Mesenchymal stem cell (in vitro differentiated cells and primary cell): ENCODE data around the gene PSME4.
"Not testable (repeated sequence)": the region's sequence is repeated elsewhere in the genome, so short reads cannot be mapped to it uniquely, and the experiment has no call there.

Experiments
- DNase-seq: peaks from one replicate; pipeline ENCODE4 v3.0.0-alpha.2; 2013
- H2AFZ ChIP-seq: one replicate; pipeline ENCODE4 v1.6.1; 2013; ENCODE audit warnings: low read depth, mild to moderate bottlenecking, control low read depth, inconsistent platforms, low read length, moderate library complexity
- H2AK5ac ChIP-seq: 2 replicates; pipeline ENCODE4 v1.6.1; 2013; ENCODE audit warnings: low read length, moderate library complexity, mild to moderate bottlenecking, inconsistent platforms; ENCODE audit not compliant: severe bottlenecking
- H2BK120ac ChIP-seq: one replicate; pipeline ENCODE4 v1.6.1; 2013; ENCODE audit warnings: low read depth, mild to moderate bottlenecking, inconsistent platforms, low read length, moderate library complexity
- H2BK12ac ChIP-seq, 2 experiments: one replicate each; pipeline ENCODE4 v1.6.1; 2013; ENCODE audit warnings: inconsistent platforms in 2 of 2, low read length in 2 of 2, mild to moderate bottlenecking in 2 of 2, moderate library complexity in 2 of 2, control low read depth in 1 of 2
- H2BK15ac ChIP-seq: one replicate; pipeline ENCODE4 v1.6.1; 2013; ENCODE audit warnings: mild to moderate bottlenecking, low read depth, inconsistent platforms; ENCODE audit not compliant: poor library complexity, severe bottlenecking
- H2BK5ac ChIP-seq: 2 replicates; pipeline ENCODE4 v1.6.1; 2013; ENCODE audit warnings: low read depth, mild to moderate bottlenecking, low read length, control low read depth, inconsistent platforms; ENCODE audit not compliant: poor library complexity, severe bottlenecking
- H3K14ac ChIP-seq, 2 experiments: one replicate each; pipeline ENCODE4 v1.6.1; 2013; ENCODE audit warnings: inconsistent platforms in 2 of 2, low read length in 2 of 2, control low read depth in 1 of 2, mild to moderate bottlenecking in 1 of 2, moderate library complexity in 1 of 2
- H3K18ac ChIP-seq, 2 experiments: one replicate each; pipeline ENCODE4 v1.6.1; 2013; ENCODE audit warnings: inconsistent platforms in 2 of 2, low read length in 2 of 2, control low read depth in 1 of 2, low read depth in 1 of 2, mild to moderate bottlenecking in 1 of 2
- H3K23ac ChIP-seq, 2 experiments: one replicate each; pipeline ENCODE4 v1.6.1; 2013; ENCODE audit warnings: inconsistent platforms in 2 of 2, low read length in 2 of 2, mild to moderate bottlenecking in 2 of 2, moderate library complexity in 2 of 2, control low read depth in 1 of 2
- H3K27ac ChIP-seq: 2 replicates; pipeline ENCODE4 v1.5.1; 2013; ENCODE audit warnings: mild to moderate bottlenecking, moderate library complexity, low read length, control low read depth, inconsistent platforms; ENCODE audit not compliant: poor library complexity, severe bottlenecking
- H3K27me3 ChIP-seq, 2 experiments: 2 replicates each; pipeline versions ENCODE4 v1.6.1 to v1.7.0; 2013; ENCODE audit warnings: low read length in 2 of 2, mild to moderate bottlenecking in 2 of 2, moderate library complexity in 2 of 2, control low read depth in 1 of 2, inconsistent platforms in 1 of 2; ENCODE audit not compliant: control insufficient read depth in 1 of 2, insufficient read depth in 1 of 2
- H3K36me3 ChIP-seq, 2 experiments: 2 replicates each; pipeline versions ENCODE4 v1.6.1 to v1.7.0; 2013; ENCODE audit warnings: low read length in 2 of 2, control low read depth in 1 of 2, inconsistent platforms in 1 of 2, low read depth in 1 of 2, mild to moderate bottlenecking in 1 of 2; ENCODE audit not compliant: insufficient read depth in 2 of 2, control insufficient read depth in 1 of 2
- H3K4ac ChIP-seq, 2 experiments: one replicate each; pipeline ENCODE4 v1.6.1; 2013; ENCODE audit warnings: inconsistent platforms in 2 of 2, low read length in 2 of 2, mild to moderate bottlenecking in 2 of 2, moderate library complexity in 2 of 2, control low read depth in 1 of 2, low read depth in 1 of 2
- H3K4me1 ChIP-seq: 2 replicates; pipeline ENCODE4 v1.6.1; 2013; ENCODE audit warnings: low read depth, low read length, control low read depth; ENCODE audit not compliant: control insufficient read depth, insufficient read depth
- H3K4me2 ChIP-seq: 2 replicates; pipeline ENCODE4 v1.6.1; 2013; ENCODE audit warnings: low read length, mild to moderate bottlenecking, inconsistent platforms; ENCODE audit not compliant: poor library complexity, severe bottlenecking
- H3K4me3 ChIP-seq, 2 experiments: 2 replicates each; pipeline versions ENCODE4 v1.5.1 to v1.7.0; 2013; ENCODE audit warnings: low read length in 2 of 2, mild to moderate bottlenecking in 2 of 2, control low read depth in 1 of 2, low read depth in 1 of 2; ENCODE audit not compliant: insufficient read depth in 1 of 2
- H3K79me1 ChIP-seq: replicated peaks from 2 replicates; pipeline ENCODE4 v1.6.1; 2013; ENCODE audit warnings: mild to moderate bottlenecking, control low read depth, low read length, inconsistent platforms; ENCODE audit not compliant: poor library complexity, severe bottlenecking
- H3K9ac ChIP-seq: 2 replicates; pipeline ENCODE4 v1.7.0; 2013; ENCODE audit warnings: mild to moderate bottlenecking, low read length, moderate library complexity
- H3K9me3 ChIP-seq: 2 replicates; pipeline ENCODE4 v1.7.0; 2013; ENCODE audit warnings: mild to moderate bottlenecking, low read length; ENCODE audit not compliant: control insufficient read depth
- H4K8ac ChIP-seq: one replicate; pipeline ENCODE4 v1.6.1; 2013; ENCODE audit warnings: inconsistent platforms, mild to moderate bottlenecking, low read length, moderate library complexity
- H4K91ac ChIP-seq: one replicate; pipeline ENCODE4 v1.6.1; 2013; ENCODE audit warnings: mild to moderate bottlenecking, low read length, inconsistent platforms
- WGBS: methylation state at CpG from one replicate; pipeline ENCODE4 v1.1.7; 2013; ENCODE audit warnings: mixed read lengths; 5-methylcytosine and 5-hydroxymethylcytosine counted together

Gene PSME4

DNA sequence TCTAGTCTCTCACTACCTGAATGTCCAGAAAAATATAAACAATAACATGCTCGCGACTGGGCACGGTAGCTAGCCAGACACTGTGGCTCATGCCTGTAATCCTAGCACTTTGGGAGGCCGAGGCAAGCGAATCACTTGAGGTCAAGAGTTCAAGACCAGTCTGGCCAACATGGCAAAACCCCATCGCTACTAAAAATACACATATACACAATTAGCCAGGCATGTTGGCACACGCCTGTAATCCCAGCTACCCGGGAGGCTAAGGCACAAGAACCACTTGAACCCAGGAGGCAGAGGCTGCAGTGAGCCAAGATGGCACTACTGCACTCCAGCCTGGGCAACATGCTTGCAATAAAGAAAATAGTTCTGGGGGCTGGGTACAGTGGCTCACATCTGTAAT is 44.5 kb downstream of the PSME4 start:
- peaks cover 26 to 84% of the 10 kb centered on the region in 2 experiments for H3K36me3 ChIP-seq
- H2AFZ ChIP-seq, H2BK15ac ChIP-seq, H2BK120ac ChIP-seq, H3K4ac ChIP-seq, H3K23ac ChIP-seq, H2BK5ac ChIP-seq, H2BK12ac ChIP-seq, H3K27ac ChIP-seq, H4K8ac ChIP-seq, H3K27me3 ChIP-seq, H2AK5ac ChIP-seq, DNase-seq, H3K18ac ChIP-seq, H3K9ac ChIP-seq, H3K79me1 ChIP-seq, H3K9me3 ChIP-seq, H4K91ac ChIP-seq, H3K4me3 ChIP-seq, H3K4me2 ChIP-seq, H3K4me1 ChIP-seq, H3K14ac ChIP-seq: not testable (repeated sequence)
- 95% methylated on average over 8 of the region's 8 CpGs for WGBS

DNA sequence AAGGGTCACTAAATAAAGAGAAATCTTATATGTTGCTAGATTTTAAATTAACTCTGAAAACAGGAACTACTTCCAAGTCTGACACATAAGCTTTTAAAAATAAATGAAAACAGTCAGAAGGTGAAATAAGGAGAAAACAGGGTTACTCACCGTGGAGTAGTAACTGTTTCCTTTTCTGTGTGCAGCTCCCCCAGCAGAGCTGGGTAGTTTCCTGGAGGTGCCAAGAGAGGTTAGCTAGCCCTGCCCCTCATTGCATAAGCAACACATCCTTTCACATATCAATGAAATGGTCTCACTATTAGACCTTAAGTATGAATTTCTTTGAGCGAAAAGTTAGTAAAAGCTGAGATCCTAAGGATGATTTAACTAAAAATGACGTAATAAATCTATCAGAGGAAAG is 57.1 kb downstream of the PSME4 start:
- no peak overlapping the region for H2BK12ac ChIP-seq
- H2BK15ac ChIP-seq: no peak overlapping the region
- peaks cover 3% of the 10 kb centered on the region for H3K4me1 ChIP-seq
- H3K79me1 ChIP-seq: peaks cover 16% of the 10 kb centered on the region
- H2AFZ ChIP-seq: no peak overlapping the region
- no peak overlapping the region for H3K4me2 ChIP-seq
- WGBS: 83% methylated on average over 3 of the region's 3 CpGs
- no peak overlapping the region for H3K4me3 ChIP-seq
- H3K36me3 ChIP-seq: peaks cover 17 to 80% of the 10 kb centered on the region in 2 experiments
- no peak overlapping the region for H4K8ac ChIP-seq
- H3K9me3 ChIP-seq: no peaks in the 10 kb centered on the region
- H4K91ac ChIP-seq: no peak overlapping the region
- H2BK120ac ChIP-seq: no peak overlapping the region
- no peak overlapping the region for H3K14ac ChIP-seq
- no peak overlapping the region for H3K27ac ChIP-seq
- DNase-seq: peak; percentile 51
- no peak overlapping the region for H3K4ac ChIP-seq
- no peak overlapping the region for H3K18ac ChIP-seq
- H2BK5ac ChIP-seq: no peak overlapping the region
- no peak overlapping the region for H3K23ac ChIP-seq
- H2AK5ac ChIP-seq: no peak overlapping the region
- no peaks in the 10 kb centered on the region for H3K27me3 ChIP-seq
- peak overlapping the region; percentile 32 for H3K9ac ChIP-seq

DNA sequence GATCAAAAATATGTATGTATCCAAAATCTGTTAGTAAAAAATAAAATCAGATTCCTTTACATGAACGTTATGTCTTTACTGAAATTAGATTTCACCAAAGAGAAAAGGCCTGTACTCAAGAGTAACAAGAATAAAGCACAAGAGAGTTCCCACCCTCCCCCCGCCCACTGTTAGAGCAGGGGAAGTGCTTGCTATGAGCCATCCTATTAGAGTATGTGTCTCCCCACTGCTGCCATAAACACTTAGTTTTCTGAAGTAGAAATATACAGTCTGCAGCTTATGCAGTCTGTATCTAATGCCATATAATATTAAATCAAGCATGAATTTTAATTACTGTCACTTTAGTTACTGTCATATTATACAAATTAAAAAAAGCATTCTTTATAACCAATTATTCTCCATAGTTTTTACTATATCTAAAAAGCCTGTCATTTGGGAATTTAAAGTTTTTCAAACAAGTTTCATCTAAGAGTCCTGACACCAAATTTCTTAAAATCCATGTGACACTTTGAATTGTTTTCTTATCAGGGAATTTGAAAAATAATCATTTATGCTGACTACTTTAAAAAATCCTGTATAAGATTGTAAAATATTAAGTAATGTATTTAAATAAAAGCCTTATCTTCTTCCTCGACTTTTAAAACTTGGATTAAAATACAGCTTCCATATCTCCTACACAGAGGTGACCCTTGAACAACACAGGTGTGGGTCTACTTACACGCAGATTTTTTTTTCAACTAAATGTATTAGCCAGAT is 59.2 kb downstream of the PSME4 start:
- Histone ChIP-seq H2AK5ac (no peak overlapping the region), H3K9me3 (no peaks in the 10 kb centered on the region), H2BK15ac (no peak overlapping the region), H3K9ac (no peak overlapping the region), H3K4ac (no peak overlapping the region), H3K18ac (no peak overlapping the region), H3K14ac (no peak overlapping the region), H3K79me1 (peaks cover 14% of the 10 kb centered on the region), H4K8ac (no peak overlapping the region), H3K4me3 (no peak overlapping the region), H4K91ac (no peak overlapping the region), H2AFZ (no peak overlapping the region), H3K27ac (no peak overlapping the region), H2BK5ac (no peak overlapping the region), H2BK120ac (no peak overlapping the region), H3K27me3 (no peaks in the 10 kb centered on the region), H3K23ac (no peak overlapping the region), H3K4me2 (no peak overlapping the region), H2BK12ac (no peak overlapping the region), H3K4me1 (peaks cover 3% of the 10 kb centered on the region), H3K36me3 (peaks cover 14 to 82% of the 10 kb centered on the region in 2 experiments)
- peak; percentile 23 for DNase-seq
- 86% methylated on average over 1 of the region's 4 CpGs for WGBS

DNA sequence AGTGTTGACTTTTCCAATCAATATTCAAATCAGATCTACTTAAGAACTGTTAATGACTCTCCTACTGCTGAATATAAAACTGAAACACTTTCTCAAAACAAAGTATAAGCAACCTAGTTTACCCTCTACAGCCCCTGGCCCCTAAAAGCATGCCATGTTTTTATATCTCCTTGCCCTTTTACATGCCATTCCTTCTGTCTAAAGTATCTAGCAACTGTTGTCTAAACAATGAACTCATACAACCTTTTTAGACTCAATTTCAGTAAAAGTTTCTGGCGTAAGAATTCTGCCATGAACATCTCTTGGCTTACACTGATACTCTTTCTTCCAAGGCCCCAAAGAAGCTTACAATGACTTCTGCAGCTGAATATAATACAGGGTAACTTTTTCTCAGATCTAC is 63.2 kb downstream of the PSME4 start:
- Histone ChIP-seq H3K14ac (no peak overlapping the region), H4K91ac (no peak overlapping the region), H2BK120ac (no peak overlapping the region), H3K23ac (no peak overlapping the region), H3K4me2 (no peak overlapping the region), H3K9ac (no peak overlapping the region), H2AK5ac (no peak overlapping the region), H2BK12ac (no peak overlapping the region), H2AFZ (no peak overlapping the region), H3K4ac (no peak overlapping the region), H3K18ac (no peak overlapping the region), H2BK5ac (no peak overlapping the region), H3K36me3 (peaks cover 16 to 86% of the 10 kb centered on the region in 2 experiments), H4K8ac (no peak overlapping the region), H2BK15ac (no peak overlapping the region), H3K27me3 (no peaks in the 10 kb centered on the region), H3K4me1 (peaks cover 3% of the 10 kb centered on the region), H3K4me3 (no peak overlapping the region), H3K9me3 (no peaks in the 10 kb centered on the region), H3K79me1 (peaks cover 17% of the 10 kb centered on the region), H3K27ac (no peak overlapping the region)
- DNase-seq: peak; percentile 10
- 100% methylated on average over 1 of the region's 1 CpG for WGBS
